BE2C (cell line): ENCODE measurements around the gene RC3H1.
A peak's percentile ranks its signal among the peaks of the same experiment; 100 is the strongest.

Experiments
- DNase-seq: peaks from one replicate; pipeline ENCODE4 v3.0.0-alpha.2; 2020
- H3K27me3 ChIP-seq: fragments of 250-450 bp; sonication (Bioruptor Pico); 2 replicates; pipeline ENCODE4 v1.5.1; 2020; ENCODE audit warnings: mild to moderate bottlenecking
- H3K36me3 ChIP-seq: fragments of 250-450 bp; sonication (Bioruptor Pico); 2 replicates; pipeline ENCODE4 v1.5.1; 2020; ENCODE audit warnings: mild to moderate bottlenecking
- H3K4me1 ChIP-seq: fragments of 250-450 bp; sonication (Bioruptor Pico); 2 replicates; pipeline ENCODE4 v1.5.1; 2020
- H3K4me3 ChIP-seq: 2 replicates; pipeline ENCODE4 v1.5.1; 2011; ENCODE audit warnings: low read depth, low read length
- H3K9me3 ChIP-seq: fragments of 250-450 bp; sonication (Bioruptor Pico); 2 replicates; pipeline ENCODE4 v1.5.1; 2020
- CTCF ChIP-seq: IDR thresholded peaks from 2 replicates; pipeline ENCODE4 v1.5.1; 2012; ENCODE audit warnings: mild to moderate bottlenecking, low read depth, low read length

The RC3H1 gene

GRCh38 chr1:174031099-174031498 lies 8.9 kb upstream of the RC3H1 start:
- DNase-seq, result no peak
- Histone ChIP-seq H3K9me3 (no peaks in the 10 kb centered on the region), H3K36me3 (no peaks in the 10 kb centered on the region), H3K4me3 (no peak overlapping the region), H3K4me1 (no peaks in the 10 kb centered on the region), H3K27me3 (no peaks in the 10 kb centered on the region)
- no peak for TF ChIP-seq CTCF

GRCh38 chr1:174028495-174028894 lies 6.3 kb upstream of the RC3H1 start:
- H3K36me3 ChIP-seq, result no peaks in the 10 kb centered on the region
- no peak for DNase-seq
- H3K4me3 ChIP-seq, result no peak overlapping the region
- no peak for TF ChIP-seq CTCF
- H3K27me3 ChIP-seq, result no peaks in the 10 kb centered on the region
- no peaks in the 10 kb centered on the region for H3K9me3 ChIP-seq
- H3K4me1 ChIP-seq, result peaks cover 1% of the 10 kb centered on the region; the same call in 1 of the 2 replicates

- peaks cover 8% of the 10 kb centered on the region; the same call in 1 of the 2 replicates for H3K4me1 ChIP-seq
- TF ChIP-seq CTCF, result no peak
- no peak overlapping the region for H3K4me3 ChIP-seq
- H3K36me3 ChIP-seq, result peaks cover 8% of the 10 kb centered on the region; the same call in 1 of the 2 replicates
- H3K9me3 ChIP-seq, result no peaks in the 10 kb centered on the region
- no peak for DNase-seq
- no peaks in the 10 kb centered on the region for H3K27me3 ChIP-seq
These were observed 1.3 kb upstream of the RC3H1 start for GRCh38 chr1:174023440-174023839.

GRCh38 chr1:174022976-174023277 lies 770 bp upstream of the RC3H1 start:
- peak overlapping the region; percentile 90 for H3K4me3 ChIP-seq

GRCh38 chr1:174021591-174022079 lies 522 bp downstream of the RC3H1 start:
- peaks cover 8% of the 10 kb centered on the region; the same call in 1 of the 2 replicates for H3K36me3 ChIP-seq
- no peak for TF ChIP-seq CTCF
- H3K9me3 ChIP-seq, result no peaks in the 10 kb centered on the region
- peaks cover 8% of the 10 kb centered on the region; the same call in 1 of the 2 replicates for H3K4me1 ChIP-seq
- no peaks in the 10 kb centered on the region for H3K27me3 ChIP-seq
- peak; percentile 56 for DNase-seq
- peak overlapping the region; percentile 90 for H3K4me3 ChIP-seq

More at GRCh38 chr1:174022976-174023277, 770 bp upstream of the RC3H1 start:
- peaks cover 8% of the 10 kb centered on the region; the same call in 1 of the 2 replicates for H3K36me3 ChIP-seq
- H3K4me1 ChIP-seq, result peaks cover 8% of the 10 kb centered on the region; the same call in 1 of the 2 replicates
- DNase-seq, result no peak
- no peaks in the 10 kb centered on the region for H3K9me3 ChIP-seq
- H3K27me3 ChIP-seq, result no peaks in the 10 kb centered on the region
- TF ChIP-seq CTCF, result no peak

- no peak for DNase-seq
- TF ChIP-seq CTCF, result no peak
- peaks cover 7% of the 10 kb centered on the region; the same call in 1 of the 2 replicates for H3K4me1 ChIP-seq
- H3K27me3 ChIP-seq, result no peaks in the 10 kb centered on the region
- peaks cover 8% of the 10 kb centered on the region; the same call in 1 of the 2 replicates for H3K36me3 ChIP-seq
- H3K4me3 ChIP-seq, result no peak overlapping the region
- no peaks in the 10 kb centered on the region for H3K9me3 ChIP-seq
These were observed 3.6 kb downstream of the RC3H1 start for GRCh38 chr1:174018565-174018964.
